ENCODE results near the gene SHANK1. TPM values are rescaled to one million over a fixed set of nuclear protein-coding genes. Genes with fewer than 3 reads are reported as not detected.
"Not testable (repeated sequence)": the region's sequence is repeated elsewhere in the genome, so short reads cannot be mapped to it uniquely, and the experiment has no call there.

SHANK1 gene
- not detected in 2 replicates for total RNA-seq (2014; rRNA removed; shearing (Covaris generic); ENCODE audit: low replicate concordance)

GRCh38 chr19:50719566-50719965, at the start of gene SHANK1:
SHANK1 (minus strand) TSS chr19:50719802; CDS start chr19:50716919, 2,883 bp downstream.
- no peak for DNase-seq (ENCODE audit: low read depth)
- in situ Hi-C loops (cut with HindIII; ENCODE audit: low pct_unique_long_range_greater_than_20kb, low sequenced_read_pairs): no loop called here

DNA sequence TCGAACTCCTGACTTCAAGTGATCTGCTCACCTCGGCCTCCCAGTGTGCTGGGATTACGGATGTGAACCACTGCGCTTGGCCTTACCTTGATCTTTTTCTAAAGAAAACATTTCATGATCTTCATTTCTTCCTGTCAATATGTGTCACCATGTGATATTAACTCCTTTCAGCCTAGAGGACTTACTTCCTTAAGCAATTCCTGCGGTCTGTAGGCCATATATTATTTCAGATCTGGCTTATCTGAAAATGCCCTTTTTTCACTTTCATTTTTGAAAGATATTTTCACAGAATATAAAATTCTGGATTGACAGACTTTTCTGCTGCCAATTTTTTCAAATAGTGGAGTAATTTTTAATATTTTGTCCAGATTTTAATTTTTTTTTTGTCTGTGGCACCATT, 48.7 kb upstream of the SHANK1 start:
- DNase-seq (ENCODE audit: low read depth): no peak
- in situ Hi-C loops (cut with HindIII; ENCODE audit: low pct_unique_long_range_greater_than_20kb, low sequenced_read_pairs): no loop called here

DNA sequence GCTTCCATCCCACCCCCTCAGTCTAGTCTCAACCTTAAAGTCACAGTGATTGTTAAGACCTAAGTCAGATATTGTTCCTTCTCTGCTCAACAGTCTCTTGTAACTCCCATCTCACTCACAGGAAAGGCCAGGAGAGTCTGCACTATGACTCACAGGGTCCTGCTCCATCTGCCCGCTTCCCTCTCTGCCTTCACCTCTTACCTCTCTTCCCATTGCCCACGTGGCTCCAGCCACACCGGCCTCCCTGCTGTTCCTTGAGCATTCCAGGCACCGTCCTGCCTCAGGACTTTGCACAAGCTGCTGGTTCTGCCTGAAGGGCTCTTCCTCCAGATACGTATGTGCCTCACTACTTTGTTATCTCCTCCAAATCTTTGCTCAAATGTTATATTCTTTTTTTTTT, 47.7 kb upstream of the SHANK1 start:
- in situ Hi-C loops (cut with HindIII; ENCODE audit: low pct_unique_long_range_greater_than_20kb, low sequenced_read_pairs); DNase-seq (ENCODE audit: low read depth): not testable (repeated sequence)

GRCh38 chr19:50766746-50767145, 47.1 kb upstream of the SHANK1 start:
- in situ Hi-C loops (cut with HindIII; ENCODE audit: low pct_unique_long_range_greater_than_20kb, low sequenced_read_pairs); DNase-seq (ENCODE audit: low read depth): not testable (repeated sequence)

DNA sequence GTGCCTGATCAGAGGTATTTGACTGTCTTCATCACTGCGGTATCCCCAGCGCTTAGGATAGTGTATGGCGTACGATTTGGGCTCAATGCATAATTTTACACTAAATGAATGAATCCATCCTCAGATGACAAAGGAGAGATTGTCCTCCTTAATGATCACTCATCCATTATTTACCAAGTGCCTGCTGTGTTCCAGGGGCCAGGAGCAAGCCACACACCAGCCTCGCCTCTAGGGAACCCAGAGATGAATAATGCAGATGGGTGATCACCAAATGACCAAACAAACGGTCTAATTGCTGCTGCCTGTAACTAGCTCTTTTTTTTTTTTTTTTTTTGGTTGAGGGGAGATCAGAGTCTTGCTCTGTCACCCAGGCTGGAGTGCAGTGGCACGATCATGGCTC, 44.8 kb upstream of the SHANK1 start:
- DNase-seq (ENCODE audit: low read depth): no peak
- in situ Hi-C loops (cut with HindIII; ENCODE audit: low pct_unique_long_range_greater_than_20kb, low sequenced_read_pairs): no loop called here

DNA sequence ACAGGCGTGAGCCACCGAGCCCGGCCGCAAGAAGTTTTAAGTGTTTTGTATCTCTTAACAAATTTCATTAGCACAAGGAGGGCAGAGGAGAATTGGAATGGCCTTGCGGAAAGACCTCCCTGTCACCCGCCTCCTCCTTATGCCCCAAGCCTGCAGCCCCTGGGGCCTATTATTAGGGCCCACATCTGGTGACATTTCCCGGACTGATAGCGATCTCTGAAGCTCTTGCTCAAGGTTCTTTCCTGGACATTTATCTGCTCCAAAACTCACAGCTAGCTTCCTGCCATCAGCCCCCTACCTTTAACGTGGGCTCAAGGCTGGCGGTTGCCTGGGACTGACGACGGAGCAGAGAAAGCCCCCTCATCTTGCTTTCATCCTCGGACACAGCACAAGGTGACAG, 43.9 kb upstream of the SHANK1 start:
- DNase-seq (ENCODE audit: low read depth); in situ Hi-C loops (cut with HindIII; ENCODE audit: low pct_unique_long_range_greater_than_20kb, low sequenced_read_pairs): not testable (repeated sequence)

DNA sequence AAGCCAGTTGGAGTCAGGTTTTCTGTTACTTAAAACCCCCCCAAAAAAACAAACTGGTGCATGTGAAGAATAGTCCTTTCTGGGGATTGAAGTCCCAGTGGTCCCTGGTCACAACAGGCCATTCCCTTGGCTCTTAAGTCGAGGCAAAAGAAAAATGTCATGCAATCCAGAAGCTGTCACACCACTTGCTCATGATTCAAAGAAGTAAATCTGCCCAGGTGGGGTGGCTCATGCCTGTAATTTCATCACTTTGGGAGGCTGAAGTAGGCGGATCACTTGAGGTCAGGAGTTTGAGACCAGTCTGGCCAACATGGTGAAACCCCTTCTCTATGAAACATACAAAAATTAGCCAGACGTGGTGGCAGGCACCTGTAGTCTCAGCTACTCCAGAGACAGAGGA, 41.9 kb upstream of the SHANK1 start:
- in situ Hi-C loops (cut with HindIII; ENCODE audit: low pct_unique_long_range_greater_than_20kb, low sequenced_read_pairs); DNase-seq (ENCODE audit: low read depth): not testable (repeated sequence)

- in situ Hi-C loops (cut with HindIII; ENCODE audit: low pct_unique_long_range_greater_than_20kb, low sequenced_read_pairs): no loop called here
- peak; percentile 47 for DNase-seq (ENCODE audit: low read depth)
These were observed 40.3 kb upstream of the SHANK1 start for GRCh38 chr19:50759886-50760285.

GRCh38 chr19:50759076-50759475, 39.5 kb upstream of the SHANK1 start:
- in situ Hi-C loops (cut with HindIII; ENCODE audit: low pct_unique_long_range_greater_than_20kb, low sequenced_read_pairs); DNase-seq (ENCODE audit: low read depth): not testable (repeated sequence)

DNA sequence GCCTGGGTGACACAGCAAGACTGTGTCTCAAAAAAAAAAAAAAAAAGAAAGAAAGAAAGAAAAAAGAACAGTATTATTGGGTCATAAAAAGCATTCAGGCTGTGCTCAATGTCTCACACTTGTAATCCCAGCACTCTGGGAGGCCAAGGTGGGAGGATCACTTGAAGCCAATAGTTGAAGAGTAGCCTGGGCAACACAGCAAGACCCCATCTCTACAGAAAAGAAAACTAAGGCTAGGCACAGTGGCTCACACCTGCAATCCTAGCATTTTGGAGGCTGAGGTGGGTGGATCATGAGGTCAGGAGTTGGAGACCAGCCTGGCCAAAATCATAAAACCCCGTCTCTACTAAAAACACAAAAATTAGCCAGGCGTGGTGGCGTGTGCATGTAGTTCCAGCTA, 38.0 kb upstream of the SHANK1 start:
- not testable (repeated sequence) for DNase-seq (ENCODE audit: low read depth)

GRCh38 chr19:50756244-50756643, 36.6 kb upstream of the SHANK1 start:
- DNase-seq (ENCODE audit: low read depth); in situ Hi-C loops (cut with HindIII; ENCODE audit: low pct_unique_long_range_greater_than_20kb, low sequenced_read_pairs): not testable (repeated sequence)

More for the DNA sequence above, 38.0 kb upstream of the SHANK1 start:
- in situ Hi-C loops (cut with HindIII; ENCODE audit: low pct_unique_long_range_greater_than_20kb, low sequenced_read_pairs): not testable (repeated sequence)

GRCh38 chr19:50753879-50754278, 34.3 kb upstream of the SHANK1 start:
- DNase-seq (ENCODE audit: low read depth): no peak
- in situ Hi-C loops (cut with HindIII; ENCODE audit: low pct_unique_long_range_greater_than_20kb, low sequenced_read_pairs): no loop called here

DNA sequence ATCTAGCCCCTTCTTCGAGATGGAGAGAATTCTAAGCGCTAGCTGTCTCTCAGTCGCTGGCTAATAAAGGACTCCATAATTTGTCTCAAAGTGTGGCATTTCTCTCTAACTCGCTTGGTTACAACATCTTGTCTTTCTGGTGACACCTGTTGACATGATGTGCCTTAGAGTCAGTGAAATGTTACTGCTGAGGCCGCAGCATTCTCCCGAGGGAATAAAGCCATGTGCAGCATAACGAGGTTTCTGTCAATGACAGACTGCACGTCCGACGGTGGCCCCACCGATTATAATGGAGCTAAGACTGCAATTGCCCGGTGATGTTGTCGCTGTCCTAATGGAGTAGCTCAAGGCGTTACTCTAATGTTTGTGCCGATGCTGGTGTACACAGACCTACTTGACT, 30.4 kb upstream of the SHANK1 start:
- in situ Hi-C loops (cut with HindIII; ENCODE audit: low pct_unique_long_range_greater_than_20kb, low sequenced_read_pairs): no loop called here

GRCh38 chr19:50749490-50749889, 29.9 kb upstream of the SHANK1 start:
- in situ Hi-C loops (cut with HindIII; ENCODE audit: low pct_unique_long_range_greater_than_20kb, low sequenced_read_pairs): no loop called here
- no peak for DNase-seq (ENCODE audit: low read depth)

More for the DNA sequence above, 30.4 kb upstream of the SHANK1 start:
- DNase-seq (ENCODE audit: low read depth): no peak

GRCh38 chr19:50747141-50747540, 27.5 kb upstream of the SHANK1 start:
- in situ Hi-C loops (cut with HindIII; ENCODE audit: low pct_unique_long_range_greater_than_20kb, low sequenced_read_pairs): not testable (repeated sequence)

DNA sequence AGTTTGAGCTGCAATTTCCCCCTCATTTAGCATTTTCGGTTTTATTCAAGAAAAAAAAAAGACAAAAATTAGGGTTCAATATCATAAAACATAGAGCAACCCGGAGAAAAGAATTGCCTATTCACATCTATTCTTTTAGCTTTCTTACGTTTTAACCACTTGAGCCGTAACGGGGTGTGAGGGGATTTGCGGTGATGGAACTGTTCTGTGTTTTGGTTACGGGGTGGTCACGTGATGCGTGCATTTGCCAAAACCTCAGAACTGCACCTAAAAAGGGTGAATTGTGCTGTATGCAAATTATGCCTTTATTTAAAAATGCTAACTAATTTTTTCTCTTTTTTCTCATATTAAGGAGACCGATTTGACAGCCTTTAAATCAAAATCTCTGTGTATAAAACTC, 25.6 kb upstream of the SHANK1 start:
- in situ Hi-C loops (cut with HindIII; ENCODE audit: low pct_unique_long_range_greater_than_20kb, low sequenced_read_pairs): no loop called here
- no peak for DNase-seq (ENCODE audit: low read depth)

More at GRCh38 chr19:50747141-50747540, 27.5 kb upstream of the SHANK1 start:
- DNase-seq (ENCODE audit: low read depth): not testable (repeated sequence)

DNA sequence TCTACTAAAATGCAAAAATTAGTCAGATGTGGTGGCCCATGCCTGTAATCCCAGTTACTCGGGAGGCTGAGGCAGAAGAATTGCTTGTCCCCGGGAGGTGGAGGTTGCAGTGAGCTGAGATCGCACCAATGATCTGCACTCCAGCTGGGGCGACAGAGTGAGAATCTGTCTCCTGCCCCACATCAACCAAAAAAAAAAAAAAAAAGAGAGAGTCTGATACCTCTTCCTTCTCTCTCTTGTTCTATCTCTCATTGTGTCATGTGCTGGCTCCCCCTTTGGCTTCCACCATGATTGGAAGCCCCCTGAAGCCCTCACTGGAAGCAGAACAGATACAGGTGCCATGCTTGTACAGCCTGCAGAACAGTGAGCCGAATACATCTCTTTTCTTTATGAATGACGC, 23.9 kb upstream of the SHANK1 start:
- DNase-seq (ENCODE audit: low read depth): no peak
- in situ Hi-C loops (cut with HindIII; ENCODE audit: low pct_unique_long_range_greater_than_20kb, low sequenced_read_pairs): no loop called here

DNA sequence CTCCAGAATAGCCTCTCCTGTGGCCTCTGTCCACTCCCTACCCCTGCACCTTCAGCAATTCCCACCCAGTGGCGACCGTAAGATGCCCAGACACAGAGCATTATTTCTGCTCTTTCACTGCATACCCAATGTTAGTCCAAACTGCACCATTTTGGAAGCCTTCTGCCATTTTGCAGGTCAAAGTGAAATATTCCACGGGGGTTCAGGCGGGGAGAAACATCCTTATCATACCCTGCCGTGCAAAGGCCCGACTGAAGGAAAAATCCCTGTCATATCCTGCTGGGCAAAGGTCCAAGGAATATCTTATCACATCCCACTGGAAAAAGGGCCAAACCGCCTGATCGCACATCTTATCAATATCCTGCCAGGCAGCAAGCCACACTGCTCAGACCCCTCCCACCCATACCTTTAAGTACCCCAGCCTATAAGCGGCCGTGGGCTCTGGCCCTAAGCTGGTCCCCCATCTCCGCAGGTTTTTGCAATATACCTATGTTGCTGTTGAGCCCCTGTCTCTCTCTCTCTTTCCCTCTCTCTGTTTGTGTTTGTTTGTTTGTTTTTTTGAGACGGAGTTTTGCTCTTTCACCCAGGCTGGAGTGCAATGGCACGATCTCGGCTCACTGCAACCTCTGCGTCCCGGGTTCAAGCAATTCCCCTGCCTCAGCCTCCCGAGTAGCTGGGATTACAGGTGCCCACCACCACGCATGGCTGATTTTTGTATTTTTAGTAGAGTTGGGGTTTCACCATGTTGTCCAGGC, 21.8 kb upstream of the SHANK1 start:
- in situ Hi-C loops (cut with HindIII; ENCODE audit: low pct_unique_long_range_greater_than_20kb, low sequenced_read_pairs): no loop called here
- DNase-seq (ENCODE audit: low read depth): no peak

- DNase-seq (ENCODE audit: low read depth): no peak
- in situ Hi-C loops (cut with HindIII; ENCODE audit: low pct_unique_long_range_greater_than_20kb, low sequenced_read_pairs): no loop called here
These were observed 20.4 kb upstream of the SHANK1 start for GRCh38 chr19:50739914-50740426.
